ENCODE results near the gene RPS23. TPM values are rescaled to one million over a fixed set of nuclear protein-coding genes. Genes with fewer than 3 reads are reported as not detected.
A peak's percentile ranks its signal among the peaks of the same experiment; 100 is the strongest.

RPS23 gene
- total RNA-seq (2014; rRNA removed; shearing (Covaris generic)), result 2,437 and 3,021 TPM in 2 replicates
- polyA plus RNA-seq (2015; cell fraction: cytosol; rRNA removed), result 5,465 and 6,080 TPM in 2 replicates
- 1,449 and 1,602 TPM in 2 replicates for polyA plus RNA-seq (2015; cell fraction: nucleus; rRNA removed)

DNA sequence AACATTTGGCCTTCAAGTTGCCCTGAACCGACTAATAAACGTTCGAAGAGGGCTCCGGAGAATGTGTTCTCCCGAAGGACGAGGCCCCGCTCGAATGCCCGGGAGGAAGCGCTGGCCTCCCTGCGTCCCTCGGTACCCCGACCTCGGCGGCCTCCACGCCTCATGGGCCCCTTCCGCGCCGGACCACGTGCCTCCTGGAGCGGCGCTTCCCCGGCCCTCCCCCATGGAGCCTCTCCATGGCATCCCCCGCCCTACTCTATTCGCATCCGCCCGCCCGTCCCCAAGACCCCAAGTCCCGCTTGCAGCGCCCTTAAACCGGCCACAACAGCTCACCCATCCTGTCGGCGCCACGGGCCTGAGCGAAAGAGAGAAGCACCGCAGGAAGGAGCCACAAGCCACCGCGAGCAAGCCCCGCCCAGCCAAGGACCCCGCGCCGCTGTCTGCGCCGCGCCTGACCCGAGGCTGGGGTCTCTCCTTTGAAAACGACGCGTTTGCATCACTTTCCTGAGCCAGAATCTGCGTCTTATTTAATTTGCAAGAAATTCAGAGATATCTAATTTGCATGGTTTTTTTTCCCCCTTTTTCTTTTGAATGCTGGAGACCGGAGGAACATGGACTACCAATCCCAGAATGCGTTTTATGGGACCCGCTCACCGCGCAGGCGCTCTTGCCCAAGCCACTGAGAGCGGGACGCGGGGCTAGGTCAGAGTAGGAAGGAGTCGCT is at the start of gene RPS23:
Gene RPS23 (minus strand): TSS at position 368 of the 724 bp plus-strand sequence. CDS start 31 bp downstream, at position 337.
- peak; percentile 86 for DNase-seq (ENCODE audit: low read depth)

DNA sequence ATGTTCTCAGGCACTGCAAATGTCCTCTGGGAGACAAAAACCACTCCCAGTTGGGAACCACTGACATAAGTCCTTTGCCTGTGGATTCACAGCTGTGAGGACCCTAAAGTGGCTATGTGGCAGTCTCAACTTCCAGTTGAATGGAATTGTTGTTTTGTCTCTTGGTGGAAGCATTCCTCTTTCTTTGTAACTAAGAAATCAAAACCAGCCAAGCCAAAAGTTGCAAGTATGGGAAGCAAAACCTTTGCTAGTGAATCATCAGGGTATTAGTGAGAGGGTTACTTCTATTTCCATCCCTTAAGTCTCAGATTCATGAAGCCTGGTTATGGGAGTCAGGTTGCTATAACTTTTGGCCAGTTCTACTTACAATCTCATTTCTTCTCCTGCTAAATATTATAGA is 49.8 kb upstream of the RPS23 start:
- DNase-seq (ENCODE audit: low read depth), result no peak

DNA sequence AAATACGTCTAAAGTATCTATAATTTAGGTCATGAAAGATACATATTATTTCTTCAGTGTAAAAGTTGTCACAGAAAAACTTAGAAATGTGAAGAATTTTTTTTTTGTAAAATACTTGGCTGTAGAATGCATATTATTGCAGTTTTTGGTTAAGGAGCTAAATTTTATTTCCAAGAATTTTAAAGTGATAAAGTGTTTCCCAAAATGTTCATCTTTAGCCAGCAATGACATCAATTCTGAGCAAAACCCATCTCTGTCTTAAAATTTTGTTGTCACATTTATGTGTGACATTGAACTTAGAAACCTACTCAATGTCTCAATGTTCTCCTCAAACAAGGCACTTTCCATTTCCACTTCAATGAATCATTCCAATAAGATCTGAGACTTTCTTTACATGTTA is 47.8 kb upstream of the RPS23 start:
- no peak for DNase-seq (ENCODE audit: low read depth)

DNA sequence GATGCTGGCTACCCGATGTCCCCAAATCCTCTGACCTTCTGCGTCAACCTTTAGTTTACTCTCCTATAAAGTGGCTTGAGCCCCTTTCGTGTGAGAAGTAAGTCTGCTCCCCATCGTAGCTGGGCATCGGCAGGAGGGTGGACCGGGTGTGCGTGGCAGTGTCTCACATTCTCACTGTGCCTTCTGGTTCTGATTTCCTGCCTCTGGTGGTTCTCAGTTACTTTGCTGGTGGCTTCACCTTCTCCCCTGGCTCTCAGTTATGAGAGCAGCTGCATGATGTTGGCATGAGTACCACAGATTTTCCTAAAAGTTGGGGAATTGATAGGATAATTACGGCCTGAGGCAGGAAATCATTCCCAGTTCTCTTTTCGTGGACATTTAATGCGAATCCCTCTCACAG is 47.0 kb upstream of the RPS23 start:
- no peak for DNase-seq (ENCODE audit: low read depth)

DNA sequence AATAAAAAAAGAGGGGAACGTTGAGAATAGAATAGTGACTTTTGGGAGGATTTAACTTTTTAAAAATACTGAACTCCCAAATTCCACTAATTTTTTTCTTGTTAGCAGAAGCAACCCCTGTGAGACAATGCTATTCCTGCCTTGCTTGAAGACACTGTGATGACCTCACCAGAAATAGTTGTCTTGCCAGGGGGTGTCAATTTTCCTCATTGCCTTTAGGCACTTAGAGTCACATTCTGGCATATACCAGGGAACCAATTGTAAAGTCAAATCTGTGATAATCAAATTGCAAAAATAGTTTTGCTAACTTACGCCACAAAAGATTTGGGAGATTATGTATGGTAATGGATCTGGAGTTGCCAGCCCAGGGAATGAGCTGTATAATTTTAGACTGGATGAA is 42.8 kb upstream of the RPS23 start:
- no peak for DNase-seq (ENCODE audit: low read depth)

DNA sequence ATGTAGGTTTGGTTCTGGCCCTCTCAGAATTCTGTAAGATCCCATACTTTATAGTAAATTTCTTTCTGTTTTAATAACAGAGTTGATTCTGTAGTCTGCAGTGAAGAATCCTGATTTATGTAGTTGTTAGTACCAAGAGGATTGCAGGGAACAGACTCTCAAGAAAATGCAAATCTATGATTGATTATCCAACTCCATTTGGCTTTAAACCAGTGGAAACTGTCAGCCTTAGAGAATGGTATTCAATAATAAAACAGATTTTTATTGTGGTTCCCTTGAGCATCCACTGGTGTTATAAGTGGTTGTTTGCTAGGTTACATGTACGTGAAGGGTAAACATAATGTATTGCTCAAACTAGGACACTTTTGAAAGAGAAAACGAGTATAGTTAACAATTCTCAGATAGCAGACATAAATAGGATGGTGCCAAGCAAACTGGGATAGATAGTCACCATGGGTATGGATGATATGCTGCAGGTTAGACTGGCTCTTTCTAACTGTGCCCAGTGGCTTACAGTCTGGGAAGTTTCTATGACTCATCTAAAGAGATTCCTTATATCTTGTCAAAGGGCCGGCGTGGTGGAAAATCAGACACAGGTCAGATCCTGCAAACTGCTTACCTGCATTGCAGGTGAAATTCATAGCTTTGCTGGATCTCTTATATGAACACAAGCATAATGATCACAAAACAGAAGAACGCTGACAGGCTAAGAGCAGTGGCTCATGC is 41.7 kb upstream of the RPS23 start:
- no peak for DNase-seq (ENCODE audit: low read depth)

DNA sequence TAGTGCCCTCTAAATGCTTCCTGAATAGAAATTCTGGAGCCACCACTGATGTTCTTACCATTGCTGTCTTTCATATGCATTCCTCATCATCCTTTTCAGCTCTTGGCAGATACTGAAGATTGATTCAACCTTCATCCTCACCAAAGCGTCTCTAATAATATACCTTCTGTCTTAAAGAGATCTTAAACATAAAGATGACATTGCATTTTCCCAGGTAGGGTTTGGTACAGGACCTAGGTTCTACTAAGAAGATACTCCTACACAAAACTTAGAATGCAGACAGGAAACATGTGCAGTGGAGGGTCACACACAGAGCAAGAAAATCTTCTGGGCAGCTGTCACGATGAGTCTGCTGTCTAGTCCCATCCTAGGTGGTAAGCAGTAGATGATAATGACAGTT is 41.0 kb upstream of the RPS23 start:
- no peak for DNase-seq (ENCODE audit: low read depth)

DNA sequence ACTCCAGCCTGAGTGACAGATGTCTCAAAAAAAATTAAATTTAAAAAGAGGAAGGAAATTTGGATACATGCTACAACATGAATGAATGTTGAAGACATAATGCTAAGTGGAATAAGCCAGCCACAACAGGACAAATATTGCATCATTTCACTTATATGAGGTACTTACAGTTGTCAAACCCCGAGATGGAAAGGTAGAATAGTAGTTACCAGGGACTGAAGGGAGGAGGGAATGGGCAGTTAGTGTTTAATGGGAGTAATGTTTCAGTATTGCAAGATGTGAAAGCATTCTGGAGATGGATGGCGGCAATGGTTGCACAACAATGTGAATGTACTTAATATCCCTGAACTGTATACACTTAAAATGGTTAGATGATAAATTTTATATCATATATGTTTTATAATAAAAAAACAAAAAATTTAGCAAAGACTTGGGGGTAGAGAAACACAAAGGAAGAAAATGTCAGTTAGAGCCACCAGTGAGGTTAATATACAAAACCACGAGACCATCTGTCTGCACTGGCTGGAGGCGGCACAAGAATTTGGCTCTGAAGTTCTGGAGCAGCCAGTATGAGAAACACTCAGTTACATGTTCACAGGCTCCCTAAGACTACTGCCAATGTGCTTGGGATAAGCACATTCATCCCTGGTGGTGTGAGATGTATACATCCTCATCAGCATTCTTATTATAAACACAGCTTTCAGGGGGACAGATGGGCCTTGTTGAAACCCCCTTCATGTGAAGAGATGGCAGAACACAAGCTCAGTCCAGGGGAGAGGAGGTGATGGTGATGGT is 37.0 kb upstream of the RPS23 start:
- no peak for DNase-seq (ENCODE audit: low read depth)

DNA sequence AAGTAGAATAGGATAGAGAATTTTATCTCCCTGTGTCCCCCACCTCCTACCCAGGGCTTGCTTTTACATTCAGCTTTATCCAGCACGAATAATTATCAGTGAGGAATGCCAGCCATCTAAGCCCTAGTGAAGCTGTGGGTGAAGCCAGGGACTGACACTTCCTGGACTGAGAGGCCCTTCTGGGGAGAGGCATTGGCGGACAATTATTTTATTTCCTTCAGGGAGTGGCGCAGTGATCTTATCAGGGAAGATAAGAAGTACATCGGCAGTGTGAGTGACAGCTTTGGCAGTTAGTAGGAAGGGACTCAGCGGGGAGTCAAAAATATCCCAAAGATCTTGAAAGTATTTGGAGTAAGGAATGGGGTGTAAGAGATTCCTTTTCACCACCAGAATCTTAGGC is 34.9 kb upstream of the RPS23 start:
- DNase-seq (ENCODE audit: low read depth), result no peak

DNA sequence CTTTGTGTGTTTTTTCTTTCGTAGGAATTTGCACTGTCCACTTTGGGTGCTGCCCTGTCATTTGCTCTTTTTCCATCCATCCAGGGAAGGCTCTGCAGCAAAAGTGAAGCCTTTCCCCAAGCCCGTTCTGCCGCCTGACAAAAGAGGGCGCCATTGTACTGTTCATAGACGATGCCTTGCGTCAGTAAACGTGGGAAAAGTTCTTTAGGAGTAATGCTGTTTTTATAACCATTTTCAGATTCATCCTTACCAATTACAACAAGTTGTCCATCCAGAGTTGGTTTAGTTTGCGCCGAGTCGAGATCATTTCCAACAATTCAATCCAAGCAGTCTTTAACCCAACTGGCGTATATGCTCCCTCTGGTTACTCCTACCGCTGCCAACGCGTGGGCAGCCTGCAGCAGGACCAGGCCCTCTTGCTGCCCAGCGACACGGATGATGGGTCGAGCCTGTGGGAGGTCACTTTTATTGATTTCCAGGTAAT is 34.3 kb upstream of the RPS23 start:
- DNase-seq (ENCODE audit: low read depth), result peak; percentile 65

DNA sequence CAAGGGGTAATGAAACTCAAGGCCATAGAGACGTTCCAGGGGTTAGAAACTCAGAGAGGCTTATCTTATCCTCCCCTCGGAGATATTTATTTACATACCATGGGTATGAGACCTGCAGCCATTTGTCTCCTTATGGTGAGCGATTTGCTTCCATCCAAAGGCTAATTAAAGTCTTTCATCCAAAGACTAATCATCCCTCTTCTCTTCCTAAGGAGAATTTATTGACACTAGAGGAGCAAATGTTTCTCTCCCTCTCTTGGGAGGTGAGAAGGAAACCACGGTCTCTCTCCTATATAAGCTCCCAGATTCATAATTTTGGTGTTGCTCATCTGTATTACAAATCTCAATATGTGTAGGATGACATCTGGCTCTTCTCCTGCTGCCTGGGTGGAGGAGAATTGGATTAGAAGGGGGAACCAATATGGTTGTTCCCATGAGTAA is 31.0 kb upstream of the RPS23 start:
- no peak for DNase-seq (ENCODE audit: low read depth)

DNA sequence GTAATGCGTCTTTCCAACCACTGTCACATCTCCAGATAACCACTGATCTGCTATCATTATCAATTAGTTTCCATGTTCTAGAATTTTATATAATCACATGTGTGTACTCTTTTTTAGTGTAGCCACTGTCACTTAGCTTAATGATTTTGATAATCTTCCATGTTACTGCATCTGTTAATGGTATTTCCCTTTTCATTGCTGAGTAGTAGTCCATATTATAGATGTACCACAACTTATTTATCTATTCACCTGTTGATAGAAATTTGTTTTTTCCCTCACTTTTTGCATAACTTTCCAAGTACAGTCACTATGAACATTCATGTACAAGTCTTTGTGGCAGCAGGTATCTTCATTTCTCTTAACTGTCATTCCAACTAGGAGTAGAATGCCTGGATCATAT is 30.3 kb upstream of the RPS23 start:
- no peak for DNase-seq (ENCODE audit: low read depth)

DNA sequence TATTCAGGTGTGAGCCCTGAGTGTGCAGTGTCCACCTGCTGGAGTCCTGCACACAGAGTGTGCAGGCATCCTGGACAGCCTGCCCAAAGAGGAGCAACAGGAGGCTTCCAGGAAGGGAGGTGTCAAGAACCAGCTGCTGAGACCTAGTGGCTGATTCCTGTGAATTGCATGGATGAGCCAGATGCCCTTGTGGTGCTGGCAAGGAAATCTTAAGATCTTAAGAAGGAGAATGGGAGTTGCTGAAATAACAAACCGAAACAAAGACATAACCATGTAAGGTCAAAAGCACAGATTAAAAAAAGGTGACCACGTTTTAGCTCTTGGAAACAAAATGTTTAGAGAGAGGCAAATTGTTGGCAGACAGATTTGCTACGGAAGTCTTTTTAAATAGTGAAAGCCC is 29.3 kb upstream of the RPS23 start:
- peak; percentile 9 for DNase-seq (ENCODE audit: low read depth)

DNA sequence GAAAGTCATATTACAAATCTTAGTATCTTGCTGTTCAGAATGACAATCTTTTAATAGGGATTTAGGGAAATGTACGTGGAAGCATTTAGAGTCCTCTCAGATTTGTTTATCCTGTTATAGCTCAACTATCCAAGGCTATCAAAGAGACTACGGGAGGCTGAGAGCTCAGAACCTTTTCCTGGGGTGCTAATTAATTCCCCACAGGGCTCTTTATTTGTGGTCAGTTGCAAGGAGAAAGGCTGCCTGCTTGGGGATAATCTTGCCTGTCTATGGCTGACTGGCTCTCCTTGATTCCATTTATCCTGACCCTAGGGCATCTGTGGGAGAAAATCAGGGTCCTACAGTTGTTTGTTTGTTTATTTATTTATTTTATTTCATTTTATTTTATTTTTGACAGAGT is 28.0 kb upstream of the RPS23 start:
- DNase-seq (ENCODE audit: low read depth), result no peak

DNA sequence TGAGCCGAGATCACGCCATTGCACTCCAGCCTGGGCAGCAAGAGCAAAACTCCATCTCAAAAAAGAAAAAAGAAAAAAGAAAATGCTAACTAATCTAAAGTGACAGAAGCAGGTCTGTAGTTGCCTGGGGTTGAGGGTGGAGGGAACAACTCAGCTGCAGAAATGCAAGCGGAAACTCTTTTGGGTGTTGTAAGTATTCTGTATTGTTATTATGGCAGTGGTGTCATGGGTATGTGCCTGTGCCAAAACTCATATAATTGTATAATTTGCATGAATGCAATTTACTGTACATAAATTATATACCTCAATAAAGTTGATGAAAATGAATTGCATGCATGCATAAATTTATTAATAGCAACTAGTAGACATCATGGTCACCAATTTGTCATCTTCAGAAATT is 23.0 kb upstream of the RPS23 start:
- DNase-seq (ENCODE audit: low read depth), result no peak

DNA sequence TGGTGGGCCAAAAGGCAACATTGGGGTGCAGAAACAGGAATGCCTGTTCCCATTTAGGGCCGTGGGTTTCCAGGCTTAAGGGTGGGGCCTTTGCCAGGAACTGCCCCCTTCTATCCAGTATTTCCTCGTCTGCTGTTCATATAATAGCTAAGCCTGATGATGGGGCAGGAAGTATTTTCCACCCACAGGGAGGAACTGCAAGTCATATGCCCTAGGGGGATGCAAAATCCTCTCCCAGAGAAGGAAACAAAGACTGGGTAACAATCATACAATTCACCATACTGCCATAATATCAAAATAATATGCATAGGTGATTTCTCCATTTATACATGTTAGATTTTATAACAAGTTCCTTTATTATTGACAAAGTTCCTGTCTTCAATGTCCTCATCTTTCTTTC is 20.5 kb upstream of the RPS23 start:
- no peak for DNase-seq (ENCODE audit: low read depth)

DNA sequence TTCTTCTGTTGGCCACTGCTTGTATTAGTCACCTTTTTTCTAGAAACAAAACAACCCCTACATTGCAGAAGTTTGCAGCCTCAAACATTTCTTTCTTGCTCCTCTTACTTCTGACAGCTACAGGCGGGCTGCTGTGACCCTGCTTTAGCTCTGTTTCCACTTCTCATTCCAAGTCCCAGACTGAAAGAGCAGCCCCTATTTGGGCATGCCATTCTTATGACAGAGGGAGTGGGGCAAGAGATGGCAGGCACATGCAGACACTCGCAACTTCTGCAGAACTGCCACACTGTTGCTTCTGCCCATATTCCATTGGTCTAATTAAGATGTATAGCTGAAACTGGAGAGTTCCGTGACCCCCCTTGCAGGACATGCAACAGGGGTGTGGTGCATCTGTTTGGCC is 19.6 kb upstream of the RPS23 start:
- DNase-seq (ENCODE audit: low read depth), result no peak

DNA sequence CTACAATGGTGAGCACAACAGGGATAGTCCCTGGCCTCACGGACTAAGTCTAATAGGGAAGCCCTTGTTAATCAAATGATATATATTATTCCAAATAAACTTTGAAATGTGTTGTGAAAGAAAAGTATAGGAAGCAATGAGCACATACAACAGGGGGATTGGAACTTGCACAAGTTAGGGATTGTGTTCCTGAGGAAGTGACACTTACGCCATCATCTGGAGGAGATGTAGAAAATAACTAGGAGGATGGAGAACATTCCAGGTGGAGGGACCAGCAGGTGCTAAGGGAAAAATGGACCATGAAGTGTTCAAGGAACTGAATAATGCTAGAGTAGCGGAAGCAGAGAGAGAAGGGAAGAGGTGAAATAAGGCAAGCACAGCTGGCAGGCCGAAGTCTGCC is 18.8 kb upstream of the RPS23 start:
- DNase-seq (ENCODE audit: low read depth), result no peak

DNA sequence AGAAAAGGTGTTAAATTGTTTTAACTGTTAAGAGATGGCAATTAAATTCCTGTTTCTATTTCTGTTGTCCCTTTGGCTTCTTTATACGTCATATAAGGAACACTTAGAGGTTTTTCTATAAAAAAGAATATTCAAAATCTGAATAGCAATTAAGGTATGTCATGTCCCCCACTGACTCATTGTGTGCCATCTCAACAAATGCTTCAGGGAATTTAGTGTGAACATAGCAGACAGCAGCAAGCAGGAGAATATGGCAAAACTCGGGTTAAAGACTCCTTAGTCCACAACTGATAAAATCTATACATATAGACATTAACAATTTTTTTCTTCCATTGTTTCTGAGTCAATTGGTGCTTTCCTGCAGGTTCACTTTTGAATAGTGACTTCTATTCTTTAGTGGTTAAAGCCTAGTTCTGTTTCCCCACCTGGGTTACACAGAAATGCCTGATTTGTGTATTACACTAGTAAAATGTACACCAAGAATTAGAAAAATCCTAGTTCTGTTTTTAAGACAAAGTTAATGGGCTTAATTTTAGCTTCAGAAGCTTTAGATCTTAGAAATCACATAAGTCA is 17.9 kb upstream of the RPS23 start:
- no peak for DNase-seq (ENCODE audit: low read depth)

DNA sequence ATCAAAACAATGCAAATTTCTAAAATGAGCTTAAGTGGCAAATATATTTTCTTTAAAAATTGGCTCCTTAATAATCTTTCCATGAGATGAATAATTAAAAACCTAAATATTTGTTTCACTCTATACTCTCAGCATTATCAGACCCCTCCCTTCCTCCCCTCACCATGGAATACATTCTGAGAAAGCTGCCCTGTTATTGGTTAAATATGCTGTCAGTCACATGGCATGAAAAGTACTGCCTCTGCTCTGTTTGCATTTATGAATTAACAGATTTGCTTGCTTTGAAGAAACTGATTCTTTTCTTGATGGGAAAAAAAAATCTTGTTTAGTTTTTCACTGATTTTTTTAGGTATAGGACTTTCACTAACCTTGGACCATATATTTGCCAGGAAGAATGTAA is 17.0 kb upstream of the RPS23 start:
- DNase-seq (ENCODE audit: low read depth), result no peak

DNA sequence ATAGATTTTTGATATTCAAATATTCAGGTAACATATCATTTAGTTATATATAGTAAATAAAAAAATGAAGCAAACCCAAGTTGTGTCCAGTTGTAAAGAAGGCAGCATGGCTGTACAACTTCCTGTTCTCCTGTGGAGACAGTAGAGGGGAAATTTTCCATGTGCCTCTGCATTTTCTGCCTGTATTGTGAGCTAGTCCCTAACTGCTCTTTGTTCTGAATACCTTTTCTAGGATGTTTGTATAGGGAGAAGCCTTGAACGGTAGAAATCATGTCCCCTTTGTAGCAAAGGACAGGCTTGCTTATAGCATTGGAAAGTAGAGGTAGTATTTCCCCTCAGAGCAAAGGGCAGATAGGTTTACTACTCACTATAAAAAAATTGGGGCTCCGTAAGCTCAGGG is 13.3 kb upstream of the RPS23 start:
- DNase-seq (ENCODE audit: low read depth), result no peak

DNA sequence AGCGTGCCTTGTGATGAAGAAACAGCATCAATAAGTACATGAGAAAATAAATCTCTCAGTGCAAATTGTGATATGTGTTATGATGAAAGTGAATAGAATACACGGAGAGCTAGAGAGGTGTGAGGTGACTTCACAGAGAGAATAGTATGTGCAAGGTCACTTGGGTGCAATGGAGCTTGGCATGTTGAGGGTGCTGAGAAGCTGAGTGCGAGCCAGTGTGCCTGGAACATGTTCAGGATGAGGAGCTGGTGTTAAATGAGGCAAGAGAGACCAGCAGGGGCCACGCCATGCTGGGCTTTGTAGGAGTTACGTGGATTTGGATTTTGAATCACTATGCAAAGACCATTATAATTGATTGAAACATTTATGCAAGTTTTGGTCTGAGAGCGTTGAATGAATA is 12.8 kb upstream of the RPS23 start:
- no peak for DNase-seq (ENCODE audit: low read depth)
